SK-N-SH treated with all-trans-retinoic acid at 6 μM for 48 hours (cell line): ENCODE data around the gene ADGRL2.

Experiments
- SNAI2 ChIP-seq: fragments of 250-450 bp; sonication (Bioruptor Pico); IDR thresholded peaks from 2 replicates; pipeline ENCODE4 v1.5.0; 2020; ENCODE audit warnings: mild to moderate bottlenecking, moderate library complexity
- ZFP30 ChIP-seq: fragments of 450-650 bp; formaldehyde crosslinking; IDR thresholded peaks from 2 replicates; pipeline ENCODE4 v1.5.0; 2022; ENCODE audit warnings: mild to moderate bottlenecking, moderate library complexity
- TF ChIP-seq, protein P1 (sequence below): fragments of 250-450 bp; sonication (Bioruptor Pico); IDR thresholded peaks from 2 replicates; pipeline ENCODE4 v1.5.1; 2020; ENCODE audit warnings: low read depth, mild to moderate bottlenecking, moderate library complexity
- TF ChIP-seq, protein P2 (sequence below): fragments of 250-450 bp; sonication (Bioruptor Pico); IDR thresholded peaks from 2 replicates; pipeline ENCODE4 v1.8.0; 2021; ENCODE audit warnings: low read depth, mild to moderate bottlenecking, moderate library complexity, borderline replicate concordance

DNA sequence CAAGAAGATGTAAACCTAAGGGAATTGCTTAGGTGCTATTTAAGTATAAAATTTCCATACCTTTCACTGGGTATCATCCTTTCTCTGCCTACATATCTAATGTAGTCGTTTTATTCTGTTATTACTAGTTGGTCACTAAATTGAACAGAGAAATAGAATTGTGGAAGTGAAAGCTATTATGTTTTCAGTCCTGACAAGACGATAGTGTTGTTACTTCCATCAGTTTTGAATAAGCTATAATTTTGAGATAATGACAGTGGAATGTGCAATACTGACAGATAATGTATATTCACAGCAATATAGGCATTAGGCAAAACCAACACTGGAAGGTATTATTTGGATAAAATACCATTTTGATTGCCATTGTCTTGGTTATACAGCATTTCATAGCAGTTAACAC is 181.8 kb downstream of the ADGRL2 start:
- TF ChIP-seq, protein P1, sequence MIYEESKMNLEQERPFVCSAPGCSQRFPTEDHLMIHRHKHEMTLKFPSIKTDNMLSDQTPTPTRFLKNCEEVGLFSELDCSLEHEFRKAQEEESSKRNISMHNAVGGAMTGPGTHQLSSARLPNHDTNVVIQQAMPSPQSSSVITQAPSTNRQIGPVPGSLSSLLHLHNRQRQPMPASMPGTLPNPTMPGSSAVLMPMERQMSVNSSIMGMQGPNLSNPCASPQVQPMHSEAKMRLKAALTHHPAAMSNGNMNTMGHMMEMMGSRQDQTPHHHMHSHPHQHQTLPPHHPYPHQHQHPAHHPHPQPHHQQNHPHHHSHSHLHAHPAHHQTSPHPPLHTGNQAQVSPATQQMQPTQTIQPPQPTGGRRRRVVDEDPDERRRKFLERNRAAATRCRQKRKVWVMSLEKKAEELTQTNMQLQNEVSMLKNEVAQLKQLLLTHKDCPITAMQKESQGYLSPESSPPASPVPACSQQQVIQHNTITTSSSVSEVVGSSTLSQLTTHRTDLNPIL, result no peak
- TF ChIP-seq SNAI2 (CRISPR knock-in tag), result no peak
- TF ChIP-seq ZFP30 (CRISPR knock-in tag), result no peak
- TF ChIP-seq, protein P2, sequence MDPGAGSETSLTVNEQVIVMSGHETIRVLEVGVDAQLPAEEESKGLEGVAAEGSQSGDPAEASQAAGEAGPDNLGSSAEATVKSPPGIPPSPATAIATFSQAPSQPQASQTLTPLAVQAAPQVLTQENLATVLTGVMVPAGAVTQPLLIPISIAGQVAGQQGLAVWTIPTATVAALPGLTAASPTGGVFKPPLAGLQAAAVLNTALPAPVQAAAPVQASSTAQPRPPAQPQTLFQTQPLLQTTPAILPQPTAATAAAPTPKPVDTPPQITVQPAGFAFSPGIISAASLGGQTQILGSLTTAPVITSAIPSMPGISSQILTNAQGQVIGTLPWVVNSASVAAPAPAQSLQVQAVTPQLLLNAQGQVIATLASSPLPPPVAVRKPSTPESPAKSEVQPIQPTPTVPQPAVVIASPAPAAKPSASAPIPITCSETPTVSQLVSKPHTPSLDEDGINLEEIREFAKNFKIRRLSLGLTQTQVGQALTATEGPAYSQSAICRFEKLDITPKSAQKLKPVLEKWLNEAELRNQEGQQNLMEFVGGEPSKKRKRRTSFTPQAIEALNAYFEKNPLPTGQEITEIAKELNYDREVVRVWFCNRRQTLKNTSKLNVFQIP (CRISPR knock-in tag), result no peak
